ENCODE results near the gene AHCY. TPM values are rescaled to one million over a fixed set of nuclear protein-coding genes. Genes with fewer than 3 reads are reported as not detected.

The AHCY gene
- polyA plus RNA-seq, 1 donor from 2014 or later: 37.1 TPM

GRCh38 chr20:34300809-34301586, 2.2 kb downstream of the AHCY start:
- H3K4me3 ChIP-seq (ENCODE audit: low read length): no peak overlapping the region
- H3F3A ChIP-seq (ENCODE audit: insufficient read depth, low read length, poor library complexity, severe bottlenecking): no peaks in the 10 kb centered on the region
- no peaks in the 10 kb centered on the region for H3K9me3 ChIP-seq (ENCODE audit: low read length)
- no peak overlapping the region for H3K9ac ChIP-seq (ENCODE audit: low read length)
- H3K36me3 ChIP-seq (ENCODE audit: insufficient read depth, low read length): no peaks in the 10 kb centered on the region
- no peaks in the 10 kb centered on the region for H3K9me2 ChIP-seq (ENCODE audit: insufficient read depth, low read length)
- TF ChIP-seq RAD21 (conservative IDR thresholded peaks at IDR 0.05) (no peak), TAF1 (IDR thresholded peaks at IDR 0.05; ENCODE audit: low read depth) (no peak)
- no peak overlapping the region for H2AFZ ChIP-seq (ENCODE audit: low read depth, low read length)
- no peaks in the 10 kb centered on the region for H3K27me3 ChIP-seq (ENCODE audit: insufficient read depth, low read depth, low read length)
- peaks cover 16% of the 10 kb centered on the region for H3K79me2 ChIP-seq (replicated peaks; ENCODE audit: insufficient read depth, low read length)
- no peak overlapping the region for H3K27ac ChIP-seq (ENCODE audit: low read length)
- H3K4me2 ChIP-seq (ENCODE audit: low read length): no peak overlapping the region
- H4K20me1 ChIP-seq (ENCODE audit: insufficient read depth): no peaks in the 10 kb centered on the region

- Histone ChIP-seq H4K20me1 (ENCODE audit: insufficient read depth) (no peaks in the 10 kb centered on the region), H3K9me2 (ENCODE audit: insufficient read depth, low read length) (no peaks in the 10 kb centered on the region), H3K79me2 (replicated peaks; ENCODE audit: insufficient read depth, low read length) (peaks cover 16% of the 10 kb centered on the region)
Measured at GRCh38 chr20:34300256-34300806, 2.8 kb downstream of the AHCY start.

More at GRCh38 chr20:34300256-34300806, 2.8 kb downstream of the AHCY start:
- TF ChIP-seq RAD21 (conservative IDR thresholded peaks at IDR 0.05) (no peak), CTCF (IDR thresholded peaks at IDR 0.05; ENCODE audit: poor library complexity, severe bottlenecking) (no peak), EZH2 (IDR thresholded peaks at IDR 0.05; ENCODE audit: borderline replicate concordance, insufficient read depth, low read length, poor library complexity, severe bottlenecking) (no peak), POLR2AphosphoS5 (IDR thresholded peaks at IDR 0.05) (no peak), MXI1 (conservative IDR thresholded peaks at IDR 0.05; ENCODE audit: poor library complexity, severe bottlenecking) (no peak), REST (IDR thresholded peaks at IDR 0.05; ENCODE audit: borderline replicate concordance) (no peak), EP300 (conservative IDR thresholded peaks at IDR 0.05; ENCODE audit: poor library complexity, severe bottlenecking) (no peak)
- Histone ChIP-seq H2AFZ (ENCODE audit: low read depth, low read length) (no peak overlapping the region), H3K9me3 (ENCODE audit: low read length) (no peaks in the 10 kb centered on the region), H3F3A (ENCODE audit: insufficient read depth, low read length, poor library complexity, severe bottlenecking) (no peaks in the 10 kb centered on the region), H3K27me3 (ENCODE audit: insufficient read depth, low read depth, low read length) (no peaks in the 10 kb centered on the region), H3K4me3 (ENCODE audit: low read length) (no peak overlapping the region), H3K9ac (ENCODE audit: low read length) (no peak overlapping the region), H3K36me3 (ENCODE audit: insufficient read depth, low read length) (no peaks in the 10 kb centered on the region), H3K27ac (ENCODE audit: low read length) (no peak overlapping the region), H3K4me2 (ENCODE audit: low read length) (no peak overlapping the region)
